Type B pancreatic cell (in vitro differentiated cells): ENCODE data around the gene SH3RF3. TPM values are rescaled to one million over a fixed set of nuclear protein-coding genes. Genes with fewer than 3 reads are reported as not detected.

ENCODE experiments used
- DNase-seq: peaks from one replicate; pipeline ENCODE4 v3.0.0; 2021; ENCODE audit warnings: mixed read lengths; ENCODE audit not compliant: unreplicated experiment; ENCODE audit errors: extremely low spot score
- H3K27ac Mint-ChIP-seq: 2 replicates; pipeline ENCODE4 v1.8.0; 2021; ENCODE audit warnings: mild to moderate bottlenecking, mixed read lengths
- H3K27me3 Mint-ChIP-seq: 2 replicates; pipeline ENCODE4 v1.8.0; 2021; ENCODE audit warnings: mixed read lengths
- H3K36me3 Mint-ChIP-seq: 2 replicates; pipeline ENCODE4 v1.8.0; 2021; ENCODE audit warnings: mixed read lengths
- H3K4me1 Mint-ChIP-seq: one replicate; pipeline ENCODE4 v1.8.0; 2021; ENCODE audit warnings: mixed read lengths; ENCODE audit not compliant: unreplicated experiment
- H3K4me3 Mint-ChIP-seq: 2 replicates; pipeline ENCODE4 v1.8.0; 2021; ENCODE audit warnings: mild to moderate bottlenecking, mixed read lengths
- H3K9me3 Mint-ChIP-seq: 2 replicates; pipeline ENCODE4 v1.8.0; 2021; ENCODE audit warnings: mixed read lengths
- CTCF ChIP-seq: fragments of 200-600 bp; sonication (generic); conservative IDR thresholded peaks from 2 replicates; pipeline ENCODE4 v1.5.0; 2021; ENCODE audit warnings: antibody characterized with exemption, mild to moderate bottlenecking
- total RNA-seq: library from RNA; stranded (reverse); gene quantifications from 2 replicates; pipeline ENCODE4 v1.2.1, GENCODE V29; 2021; ENCODE audit warnings: low replicate concordance

Gene SH3RF3
- total RNA-seq, 1 donor from 2014 or later: 13.9 TPM

DNA sequence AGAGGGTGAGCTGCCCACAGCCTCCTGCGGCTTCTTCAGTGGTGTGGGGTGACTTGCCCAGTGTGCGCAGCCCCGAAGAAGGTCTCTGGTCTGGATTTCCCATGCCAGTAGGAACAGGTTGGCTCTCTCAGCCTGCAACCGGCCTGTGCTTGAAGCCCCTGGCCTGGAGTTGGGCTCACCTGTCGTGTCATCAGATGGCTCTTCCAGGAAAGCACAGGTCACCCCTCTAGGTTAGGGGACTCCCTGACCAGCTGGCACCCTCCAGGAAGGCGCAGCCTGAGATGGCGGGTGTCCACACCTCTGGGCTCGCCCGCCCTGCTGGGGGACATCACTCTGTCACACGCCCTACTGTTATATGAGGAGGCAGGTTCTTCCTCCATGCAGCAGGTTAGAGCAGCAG lies 304.9 kb downstream of the SH3RF3 start:
- peaks cover 22% of the 10 kb centered on the region for H3K4me1 Mint-ChIP-seq
- peaks cover 5% of the 10 kb centered on the region for H3K36me3 Mint-ChIP-seq
- no peak for DNase-seq
- H3K9me3 Mint-ChIP-seq: no peaks in the 10 kb centered on the region
- H3K27ac Mint-ChIP-seq: no peak overlapping the region
- no peak overlapping the region for H3K4me3 Mint-ChIP-seq
- H3K27me3 Mint-ChIP-seq: no peaks in the 10 kb centered on the region
- TF ChIP-seq CTCF: no peak

DNA sequence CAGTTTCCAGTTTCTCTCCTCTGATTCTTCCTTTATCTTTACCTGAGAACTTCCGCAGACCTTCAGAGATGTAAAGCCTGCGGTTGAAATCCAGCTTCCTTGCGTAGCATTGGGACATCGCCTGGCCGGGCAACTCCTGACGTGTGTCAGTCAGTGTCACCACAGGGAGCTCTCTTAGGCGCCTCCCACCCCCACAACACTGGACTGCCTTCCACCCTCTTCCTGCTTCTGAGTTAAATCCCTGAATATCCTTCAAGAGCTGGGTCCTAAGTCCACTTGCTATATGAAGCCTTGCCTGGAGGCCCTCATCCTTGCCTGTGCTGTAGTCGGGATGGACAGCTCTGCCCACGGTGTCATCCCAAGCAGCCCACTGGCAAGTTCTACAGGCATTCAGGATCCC lies 305.3 kb downstream of the SH3RF3 start:
- Mint-ChIP-seq H3K27me3 (no peaks in the 10 kb centered on the region), H3K9me3 (no peaks in the 10 kb centered on the region), H3K27ac (no peak overlapping the region), H3K4me1 (peaks cover 26% of the 10 kb centered on the region), H3K4me3 (no peak overlapping the region), H3K36me3 (peaks cover 5% of the 10 kb centered on the region)
- TF ChIP-seq CTCF: no peak
- no peak for DNase-seq

DNA sequence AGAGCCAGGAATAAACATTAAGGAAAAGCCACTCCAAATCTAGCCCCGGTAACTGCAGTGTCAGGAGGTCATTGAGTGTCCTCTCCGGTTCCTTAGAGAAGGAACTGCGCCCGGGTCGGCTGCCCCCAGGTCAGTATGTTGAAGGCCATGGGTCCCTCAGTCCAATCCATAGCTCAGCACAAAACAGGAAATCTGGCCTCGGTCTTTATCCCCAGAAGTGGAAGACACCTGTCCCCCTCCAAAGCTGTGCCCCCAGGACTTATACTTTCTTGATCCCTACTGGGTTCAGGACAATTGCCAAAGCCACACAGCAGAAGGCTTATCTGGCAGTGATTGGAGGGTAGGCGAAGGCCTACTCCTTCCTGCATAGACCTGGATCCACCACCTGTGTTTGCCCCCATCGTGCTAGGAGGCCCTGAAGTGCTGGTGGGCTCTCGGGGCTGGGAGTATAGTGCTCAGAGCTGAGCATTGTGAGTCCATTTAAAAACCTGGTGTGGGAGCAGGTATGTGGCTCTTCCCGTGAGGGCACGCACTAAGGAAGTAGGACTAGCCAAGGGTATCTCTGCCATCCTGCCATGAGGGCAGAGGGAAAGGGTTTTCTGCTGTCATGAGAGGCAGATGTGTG lies 306.2 kb downstream of the SH3RF3 start:
- TF ChIP-seq CTCF: no peak
- peaks cover 34% of the 10 kb centered on the region for H3K4me1 Mint-ChIP-seq
- no peak overlapping the region for H3K27ac Mint-ChIP-seq
- H3K9me3 Mint-ChIP-seq: no peaks in the 10 kb centered on the region
- H3K36me3 Mint-ChIP-seq: peaks cover 10% of the 10 kb centered on the region
- no peak overlapping the region for H3K4me3 Mint-ChIP-seq
- H3K27me3 Mint-ChIP-seq: peaks cover 4% of the 10 kb centered on the region
- DNase-seq: no peak

DNA sequence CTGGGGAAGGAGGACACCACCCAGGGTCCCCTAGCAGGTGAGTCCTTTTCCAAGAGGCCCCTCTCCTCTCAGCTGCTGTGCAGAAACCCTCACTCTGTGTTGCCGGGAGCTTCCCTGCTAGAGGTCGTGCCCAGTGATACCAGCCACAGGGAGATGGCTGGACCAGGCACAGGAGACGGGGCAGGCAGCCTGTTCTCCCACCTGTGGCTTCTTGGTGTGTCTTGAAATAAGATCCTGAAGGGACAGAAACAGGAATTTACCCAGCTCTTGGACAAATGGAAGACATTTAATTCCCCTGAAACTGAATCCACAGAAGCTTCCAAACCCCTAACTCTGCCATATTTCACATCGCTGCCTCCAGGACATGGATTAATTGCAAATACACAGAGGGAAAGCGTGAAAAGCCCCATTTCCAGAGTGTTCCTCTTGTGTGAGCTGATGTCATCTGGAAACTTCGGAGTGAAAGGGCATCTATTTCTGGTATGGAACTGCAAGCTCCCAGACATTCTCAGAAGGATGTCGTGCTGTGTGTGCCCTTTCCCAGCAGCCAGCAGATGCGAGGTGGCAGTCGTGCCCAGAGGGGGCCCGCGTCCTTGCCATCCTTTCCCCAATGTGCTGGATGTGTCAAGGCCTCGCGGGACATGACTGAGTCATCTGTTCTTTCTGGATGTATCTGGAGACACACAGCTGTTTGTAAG lies 307.0 kb downstream of the SH3RF3 start:
- no peak for DNase-seq

GRCh38 chr2:109436610-109437225 lies 307.7 kb downstream of the SH3RF3 start:
- no peak for TF ChIP-seq CTCF
- Mint-ChIP-seq H3K4me1 (peaks cover 34% of the 10 kb centered on the region), H3K27ac (no peak overlapping the region), H3K4me3 (no peak overlapping the region), H3K36me3 (peaks cover 21% of the 10 kb centered on the region), H3K27me3 (peaks cover 7% of the 10 kb centered on the region), H3K9me3 (peaks cover 12% of the 10 kb centered on the region)
- no peak for DNase-seq

More for the DNA sequence above, 307.0 kb downstream of the SH3RF3 start:
- H3K9me3 Mint-ChIP-seq: peaks cover 5% of the 10 kb centered on the region
- no peak for TF ChIP-seq CTCF
- H3K4me1 Mint-ChIP-seq: peaks cover 34% of the 10 kb centered on the region
- peaks cover 7% of the 10 kb centered on the region for H3K27me3 Mint-ChIP-seq
- H3K27ac Mint-ChIP-seq: no peak overlapping the region
- peaks cover 15% of the 10 kb centered on the region for H3K36me3 Mint-ChIP-seq
- no peak overlapping the region for H3K4me3 Mint-ChIP-seq
